OCI-M2 (cell line): Measurements from ENCODE around the gene PRIMPOL.

Experiments used
- DNase-seq: peaks from one replicate; lab custom pipeline; 2025; ENCODE audit not compliant: unreplicated experiment; lab: John Stamatoyannopoulos, UW

The PRIMPOL gene

GRCh38 chr4:184664445-184665210, 15.1 kb downstream of the PRIMPOL start:
- no peak for DNase-seq

- no peak for DNase-seq
These were observed 17.1 kb downstream of the PRIMPOL start for GRCh38 chr4:184666670-184667069.

DNA sequence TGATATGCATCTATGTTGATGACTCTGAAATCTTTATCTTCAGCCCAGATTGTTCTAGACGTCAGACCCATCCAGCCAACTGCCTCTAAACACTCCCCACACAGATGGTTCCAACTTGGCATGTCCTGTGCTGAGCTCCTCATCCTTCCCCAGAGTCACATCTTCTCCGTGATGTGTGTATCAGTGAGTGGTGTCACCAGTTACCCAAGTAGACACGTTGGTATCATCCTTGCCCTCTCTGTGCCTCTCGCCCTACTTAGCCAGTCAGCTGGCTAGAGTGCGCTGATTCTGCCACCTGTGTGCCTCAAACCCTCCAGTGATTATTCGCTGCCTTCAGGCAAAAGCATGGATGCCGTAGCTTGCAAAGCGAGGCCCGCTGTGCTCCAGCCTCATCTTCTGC, 18.6 kb downstream of the PRIMPOL start:
- DNase-seq, result no peak

GRCh38 chr4:184668511-184669114, 19.1 kb downstream of the PRIMPOL start:
- DNase-seq, result no peak

- no peak for DNase-seq
These were observed 19.7 kb downstream of the PRIMPOL start for GRCh38 chr4:184669251-184669650.

- no peak for DNase-seq
These were observed 21.6 kb downstream of the PRIMPOL start for GRCh38 chr4:184671101-184671500.

DNA sequence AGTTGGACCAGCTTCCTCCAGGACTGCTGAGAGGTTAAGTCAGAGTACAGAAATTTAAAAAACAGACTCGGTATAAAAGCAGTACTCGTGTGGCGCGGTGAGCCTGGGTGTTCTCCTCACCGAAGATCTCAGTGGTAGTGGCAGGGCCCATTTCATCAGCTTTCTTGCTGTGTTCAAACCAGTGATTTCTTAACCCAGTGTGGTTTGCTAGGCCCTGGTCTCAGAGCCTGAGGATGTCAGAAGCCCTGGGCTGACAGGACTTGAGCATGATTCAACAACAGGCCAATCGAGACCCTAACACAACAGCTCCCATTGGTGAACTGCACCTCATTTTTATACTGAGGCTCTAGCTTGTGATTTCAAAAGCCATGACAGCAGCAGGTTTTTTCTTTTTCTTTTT, 23.2 kb downstream of the PRIMPOL start:
- no peak for DNase-seq

DNA sequence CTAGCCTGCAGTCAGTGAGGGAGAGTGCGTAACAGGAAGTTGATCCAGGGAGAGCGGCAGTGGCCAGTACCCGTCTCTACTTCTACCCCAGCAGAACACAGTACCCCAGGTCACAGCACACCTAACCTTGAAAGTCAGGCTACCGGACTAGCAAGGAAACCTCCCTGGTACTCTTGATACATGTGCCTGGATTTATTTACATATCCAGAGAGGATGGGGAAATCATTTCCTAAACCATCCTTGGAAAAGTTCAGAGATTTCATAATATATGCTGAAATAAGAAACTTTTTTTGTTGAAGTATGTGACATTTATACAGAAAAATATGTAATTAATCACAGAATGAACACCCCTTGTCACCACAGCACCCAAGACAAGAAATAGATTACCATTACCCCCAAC, 24.5 kb downstream of the PRIMPOL start:
- DNase-seq, result no peak

GRCh38 chr4:184675018-184675417, 25.5 kb downstream of the PRIMPOL start:
- no peak for DNase-seq

- DNase-seq, result no peak
These were observed 26.4 kb downstream of the PRIMPOL start for GRCh38 chr4:184675821-184676492.

DNA sequence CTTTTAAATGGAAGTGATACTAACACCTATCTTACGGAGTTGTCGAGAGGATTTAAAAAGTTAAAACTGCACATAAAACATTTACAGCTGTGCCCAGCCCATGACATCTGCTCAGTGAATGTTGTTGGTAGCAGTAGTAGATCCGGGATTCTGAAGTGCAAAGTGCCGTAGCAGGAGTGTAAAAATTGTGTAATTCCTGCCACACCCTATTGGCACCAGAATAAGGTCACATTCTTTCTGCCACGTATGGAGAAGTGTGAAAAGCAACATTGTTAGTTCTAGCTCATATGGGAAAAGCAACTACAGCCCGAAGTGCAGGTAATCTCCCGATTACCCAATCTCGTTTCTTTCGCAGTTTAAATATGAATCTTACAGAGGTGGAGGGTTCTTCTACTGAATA, 31.2 kb downstream of the PRIMPOL start:
- no peak for DNase-seq

DNA sequence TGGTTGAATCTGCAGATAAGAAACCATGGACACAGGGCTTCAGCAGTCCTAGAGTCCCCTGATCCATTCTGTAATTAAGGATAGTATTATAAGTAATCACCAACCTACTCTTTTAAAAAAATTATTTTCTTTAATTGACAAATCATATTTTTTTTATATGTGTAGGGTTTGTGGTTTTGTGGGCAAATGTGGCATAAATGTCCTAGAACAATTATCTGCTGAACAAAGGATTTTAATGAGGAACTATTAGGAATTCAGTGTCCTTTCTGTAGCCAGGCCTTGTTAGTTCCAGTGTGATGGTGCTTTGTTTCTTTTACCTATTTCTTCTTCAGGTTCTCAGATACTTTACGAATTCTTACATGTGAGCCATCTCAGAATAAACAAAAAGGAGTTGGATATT, 32.4 kb downstream of the PRIMPOL start:
- no peak for DNase-seq

DNA sequence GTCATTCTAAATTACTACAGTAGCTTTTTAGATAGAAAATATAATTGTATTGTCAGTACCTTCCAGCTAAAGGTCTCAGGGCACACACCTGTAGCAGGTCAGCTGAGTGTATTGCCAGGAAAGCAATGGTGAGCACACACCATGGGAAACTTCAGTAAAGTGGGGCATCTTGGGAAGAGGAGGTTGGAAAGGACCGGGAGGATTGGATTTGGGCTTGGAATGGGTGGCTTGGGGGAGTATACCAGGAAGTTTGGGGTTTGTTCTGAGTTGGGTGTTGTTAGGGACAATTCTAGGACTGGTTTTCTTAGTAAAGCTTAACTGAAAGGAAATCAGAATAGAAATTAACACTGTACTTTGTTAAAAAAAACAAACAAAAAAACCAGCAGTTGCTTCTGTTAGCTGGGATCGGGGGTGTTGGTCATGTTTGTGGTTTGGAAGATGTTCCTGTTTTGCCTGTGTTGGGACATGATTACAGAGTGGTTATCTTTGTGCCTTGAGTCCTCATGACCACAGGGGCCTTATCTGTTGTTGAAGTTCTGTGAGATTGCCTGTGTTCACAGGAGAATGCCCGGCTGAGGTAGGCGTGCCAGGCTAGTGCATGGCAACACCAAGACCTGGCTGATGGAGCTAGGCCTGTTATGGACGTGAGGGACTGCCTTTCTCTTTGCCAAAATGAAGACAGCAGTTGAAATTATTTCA, 35.1 kb downstream of the PRIMPOL start:
- DNase-seq, result peak; percentile 62

DNA sequence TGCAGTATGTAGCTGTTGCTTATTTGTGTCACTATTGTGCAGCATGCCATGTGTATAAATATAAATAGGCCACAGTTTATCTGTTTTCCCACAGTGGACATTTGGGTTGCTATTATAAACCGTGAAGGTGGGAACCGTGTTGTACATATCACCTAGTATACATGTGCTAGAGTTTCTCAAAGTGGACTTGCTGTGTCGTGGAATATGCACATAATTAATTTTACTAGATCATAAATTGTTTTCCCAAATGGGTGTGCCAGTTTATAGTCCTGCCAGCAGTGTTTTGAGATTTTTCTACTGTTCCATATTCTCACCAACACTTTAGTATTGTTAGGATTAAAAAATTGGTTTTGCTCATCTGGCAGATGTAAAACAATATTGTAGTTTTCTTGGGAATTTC, 38.5 kb downstream of the PRIMPOL start:
- DNase-seq, result no peak

- no peak for DNase-seq
These were observed 38.9 kb downstream of the PRIMPOL start for GRCh38 chr4:184688447-184688846.

- no peak for DNase-seq
These were observed 40.1 kb downstream of the PRIMPOL start for GRCh38 chr4:184689681-184690080.

- no peak for DNase-seq
These were observed 43.5 kb downstream of the PRIMPOL start for GRCh38 chr4:184693056-184693455.

- DNase-seq, result no peak
These were observed 44.9 kb downstream of the PRIMPOL start for GRCh38 chr4:184694412-184694956.

- DNase-seq, result no peak
These were observed 45.8 kb downstream of the PRIMPOL start for GRCh38 chr4:184695178-184695896.

DNA sequence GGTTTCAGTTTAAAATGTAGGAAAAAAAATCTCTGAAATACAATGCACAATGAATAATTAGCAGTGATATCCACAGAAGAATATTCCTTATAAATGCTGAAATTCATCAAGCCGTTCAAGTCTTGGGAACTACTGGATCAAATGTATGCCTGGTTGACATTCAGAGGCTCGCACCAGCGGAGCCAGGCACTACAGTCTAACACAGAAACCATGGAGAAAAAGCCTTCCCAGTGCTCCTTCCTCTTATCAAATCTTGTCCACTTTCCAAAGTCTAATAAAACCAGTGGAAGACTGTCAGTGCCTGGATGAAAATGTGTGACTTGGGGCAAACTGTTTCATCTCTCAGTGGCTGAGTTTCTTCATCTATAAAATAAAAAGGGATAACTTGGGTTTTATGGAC, 48.4 kb downstream of the PRIMPOL start:
- DNase-seq, result no peak

DNA sequence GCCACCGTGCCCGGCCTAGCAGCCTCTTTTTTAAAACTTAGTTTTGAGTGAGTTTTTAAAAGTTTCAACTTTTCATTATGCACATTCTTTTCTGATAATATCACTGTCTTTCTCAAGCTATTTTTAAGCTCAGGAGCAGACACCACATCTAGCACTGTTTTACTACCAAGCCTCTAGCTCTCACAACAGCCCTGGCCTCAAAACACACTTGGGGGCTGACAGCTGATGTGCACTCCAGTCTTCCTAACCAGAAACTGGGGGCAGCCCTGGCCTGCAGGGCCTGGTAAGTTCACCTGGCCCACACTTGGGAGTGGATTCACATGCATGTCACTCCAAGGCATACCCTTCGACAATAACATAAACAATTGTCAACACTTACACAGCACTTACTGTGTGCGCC, 50.4 kb downstream of the PRIMPOL start:
- DNase-seq, result no peak
